Endothelial cell of umbilical vein (primary cell): Measurements from ENCODE around the gene IRS4. TPM values are rescaled to one million over a fixed set of nuclear protein-coding genes. Genes with fewer than 3 reads are reported as not detected.

ENCODE experiments used
- BruUV-seq: library from RNA; stranded (reverse); fragments of 400-500 nt; replicated peaks from 2 replicates; lab custom pipeline; 2021; lab: Mats Ljungman, UMichigan
- CTCF ChIA-PET: fragments of 300-600, 350-600 bp; sonication (Branson Sonifier 250); formaldehyde crosslinking; loops from one replicate; lab custom pipeline; 2021; ENCODE audit warnings: antibody characterized with exemption, inconsistent platforms; lab: Charles Lee
- POLR2A ChIA-PET: fragments of 300-600, 350-600 bp; sonication (Branson Sonifier 250); formaldehyde crosslinking; loops from one replicate; lab custom pipeline; 2021; ENCODE audit warnings: antibody characterized with exemption, inconsistent platforms; lab: Charles Lee
- DNase-seq: peaks from one replicate; pipeline ENCODE4 v3.0.0-alpha.2; 2011; ENCODE audit warnings: low read depth, low spot score
- FAIRE-seq: peaks from 2 replicates; lab custom pipeline; 2011; peaks lifted over from hg19 to GRCh38; lab: Jason Lieb, UNC
- H2AFZ ChIP-seq: 2 replicates; pipeline ENCODE4 v1.6.0; 2012; ENCODE audit warnings: low read depth, low read length, control low read depth, inconsistent platforms
- H3K27ac ChIP-seq: 2 replicates; pipeline ENCODE4 v1.5.1; 2011; ENCODE audit warnings: low read depth, mild to moderate bottlenecking, control low read depth, low read length, moderate library complexity; ENCODE audit not compliant: insufficient read depth
- H3K27me3 ChIP-seq, 2 experiments: 2 replicates each; pipeline versions ENCODE4 v1.6.0 to v1.6.1; 2011; ENCODE audit warnings: low read length in 2 of 2, mixed read lengths in 1 of 2; ENCODE audit not compliant: control insufficient read depth in 2 of 2, insufficient read depth in 2 of 2
- H3K36me3 ChIP-seq, 2 experiments: 2 replicates in 1 of 2; 3 replicates in 1 of 2; pipeline ENCODE4 v1.5.1; 2011; ENCODE audit warnings: low read length in 2 of 2, mild to moderate bottlenecking in 1 of 2, moderate library complexity in 1 of 2; ENCODE audit not compliant: control insufficient read depth in 2 of 2, insufficient read depth in 2 of 2; ENCODE audit errors: extremely low read depth in 1 of 2
- H3K4me1 ChIP-seq: 3 replicates; pipeline ENCODE4 v1.5.1; 2011; ENCODE audit warnings: mild to moderate bottlenecking, low read length; ENCODE audit not compliant: control insufficient read depth, insufficient read depth; ENCODE audit errors: extremely low read depth
- H3K4me2 ChIP-seq: 2 replicates; pipeline ENCODE4 v1.6.1; 2011; ENCODE audit warnings: low read length, control low read depth, mixed read lengths; ENCODE audit not compliant: insufficient read depth
- H3K4me3 ChIP-seq, 3 experiments: fragments of 200-600 bp in 1 of 3; sonication (generic), shearing (Covaris generic) in 1 of 3; replicated peaks in 1 of 3; 2 replicates each; pipeline ENCODE4 v1.5.1; 2011 to 2016; ENCODE audit warnings: control low read depth in 3 of 3, low read length in 3 of 3, mild to moderate bottlenecking in 2 of 3, inconsistent platforms in 1 of 3, low read depth in 1 of 3, moderate library complexity in 1 of 3; ENCODE audit not compliant: insufficient read depth in 1 of 3
- H3K79me2 ChIP-seq: 2 replicates; pipeline ENCODE4 v1.6.0; 2012; ENCODE audit warnings: low read length, inconsistent platforms; ENCODE audit not compliant: control insufficient read depth, insufficient read depth
- H3K9ac ChIP-seq: replicated peaks from 2 replicates; pipeline ENCODE3; 2011; ENCODE audit warnings: low read length, control low read depth; ENCODE audit not compliant: insufficient read depth; ENCODE audit errors: extremely low read depth
- H3K9me1 ChIP-seq: replicated peaks from 3 replicates; pipeline ENCODE4 v1.6.0; 2011; ENCODE audit warnings: mild to moderate bottlenecking, low read length; ENCODE audit not compliant: control insufficient read depth, insufficient read depth; ENCODE audit errors: extremely low read depth
- H3K9me3 ChIP-seq: replicated peaks from 2 replicates; pipeline ENCODE4 v1.5.1; 2012; ENCODE audit warnings: low read length, inconsistent platforms; ENCODE audit not compliant: control insufficient read depth, insufficient read depth
- H4K20me1 ChIP-seq: replicated peaks from 2 replicates; pipeline ENCODE3; 2011; ENCODE audit warnings: mild to moderate bottlenecking, low read length; ENCODE audit not compliant: control insufficient read depth, insufficient read depth; ENCODE audit errors: extremely low read depth
- EZH2 ChIP-seq: IDR thresholded peaks from 2 replicates; pipeline ENCODE4 v1.6.1; 2012; ENCODE audit warnings: borderline replicate concordance, low read depth, mild to moderate bottlenecking, moderate library complexity, low read length, inconsistent platforms; ENCODE audit not compliant: severe bottlenecking
- GATA2 ChIP-seq: IDR thresholded peaks from 2 replicates; pipeline ENCODE4 v1.7.0; 2011; ENCODE audit warnings: low read depth, mild to moderate bottlenecking, moderate library complexity, mixed read lengths, low read length; ENCODE audit not compliant: insufficient read length, insufficient read depth
- JUN ChIP-seq: IDR thresholded peaks from 2 replicates; pipeline ENCODE4 v1.6.1; 2011; ENCODE audit warnings: borderline replicate concordance, low read depth; ENCODE audit not compliant: insufficient read length, insufficient read depth
- POLR2AphosphoS5 ChIP-seq: IDR thresholded peaks from 2 replicates; pipeline ENCODE4 v1.6.1; 2012; ENCODE audit warnings: low read depth, mild to moderate bottlenecking, control low read depth, low read length, moderate library complexity; ENCODE audit not compliant: insufficient read depth
- dilution Hi-C: fragments of 300-500 bp; cut with MboI; formaldehyde crosslinking; loops from one replicate; pipeline ENCODE4 v1.15.0; 2019; ENCODE audit warnings: low sequenced_read_pairs; ENCODE audit not compliant: extremely low pct_ligation_motif_present
- intact Hi-C: fragments of 100-400 bp; cut with micrococcal nuclease; formaldehyde crosslinking; loops from one replicate; pipeline ENCODE4 v1.10.0; 2022
- polyA plus RNA-seq, 4 experiments: library from polyadenylated mRNA; depleted of rRNA in 3 of 4; stranded (reverse) in 3 of 4; unstranded in 1 of 4; fragments of >200 nt; gene quantifications; 2 replicates each; pipeline versions ENCODE4 v1.2.1 to v1.2.3, GENCODE V29; 2011 to 2012; ENCODE audit warnings: missing spikeins in 1 of 4
- total RNA-seq: library from RNA; stranded (reverse); gene quantifications from 2 replicates; pipeline ENCODE4 v1.2.3, GENCODE V29; 2021
- TF ChIP-seq, protein P1 (sequence below): IDR thresholded peaks from 2 replicates; pipeline ENCODE4 v1.6.1; 2011; ENCODE audit not compliant: insufficient read depth, insufficient read length
- TF ChIP-seq, protein P2 (sequence below), 2 donors: IDR thresholded peaks; 1 replicate in 1 of 2; 2 replicates in 1 of 2; pipeline ENCODE4 v1.5.1; 2011; ENCODE audit warnings: low read length in 2 of 2, mild to moderate bottlenecking in 2 of 2, moderate library complexity in 2 of 2, control low read depth in 1 of 2, inconsistent platforms in 1 of 2, low read depth in 1 of 2; ENCODE audit not compliant: insufficient read depth in 1 of 2; ENCODE audit errors: extremely low read depth in 1 of 2

IRS4 gene
- total and polyA plus RNA-seq, 2 donors (not counting 3 experiments of a cell fraction or from before 2014, with no cell fraction given) = 0.03 TPM; not detected in 1

DNA sequence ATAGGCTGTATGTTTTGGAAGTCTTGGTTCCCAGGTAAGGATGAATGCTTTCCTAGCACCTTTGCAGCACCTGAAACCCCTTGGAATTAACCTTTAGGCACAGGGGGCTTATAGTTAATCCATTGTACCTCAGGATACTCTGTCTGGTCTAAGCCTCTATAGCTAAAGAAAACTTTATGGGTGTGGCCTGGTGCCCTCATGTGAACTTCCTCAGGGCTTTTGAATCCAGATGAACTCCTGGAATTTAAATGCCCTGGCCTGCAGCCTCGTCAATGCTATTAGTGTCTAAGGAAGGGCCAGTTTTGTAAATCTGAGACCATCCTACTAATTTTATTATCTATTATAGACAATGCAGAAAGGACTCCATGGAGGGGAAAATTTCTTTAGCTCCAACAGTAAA is 33.8 kb downstream of the IRS4 start:
- dilution Hi-C loops = no loop called here
- no TSS peak for BruUV-seq

More for the DNA sequence above, 33.8 kb downstream of the IRS4 start:
- H3K36me3 ChIP-seq = no peaks in the 10 kb centered on the region
- DNase-seq = no peak
- no peak overlapping the region for H2AFZ ChIP-seq
- no peak overlapping the region for H3K9ac ChIP-seq
- intact Hi-C loops = no loop called here
- H3K79me2 ChIP-seq = no peaks in the 10 kb centered on the region
- H3K4me3 ChIP-seq = no peak overlapping the region
- H3K4me2 ChIP-seq = no peak overlapping the region
- no peaks in the 10 kb centered on the region for H3K9me1 ChIP-seq
- no peak for FAIRE-seq
- CTCF ChIA-PET = interaction anchor here (1.0 to 7.7 kb wide), 3 partner anchors 11 to 773 kb away, joined by 3 to 250 read pairs (median 3); no protein-coding TSS in a partner anchor
- TF ChIP-seq, protein P1, sequence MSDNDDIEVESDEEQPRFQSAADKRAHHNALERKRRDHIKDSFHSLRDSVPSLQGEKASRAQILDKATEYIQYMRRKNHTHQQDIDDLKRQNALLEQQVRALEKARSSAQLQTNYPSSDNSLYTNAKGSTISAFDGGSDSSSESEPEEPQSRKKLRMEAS = no peak
- TF ChIP-seq, protein P2, sequence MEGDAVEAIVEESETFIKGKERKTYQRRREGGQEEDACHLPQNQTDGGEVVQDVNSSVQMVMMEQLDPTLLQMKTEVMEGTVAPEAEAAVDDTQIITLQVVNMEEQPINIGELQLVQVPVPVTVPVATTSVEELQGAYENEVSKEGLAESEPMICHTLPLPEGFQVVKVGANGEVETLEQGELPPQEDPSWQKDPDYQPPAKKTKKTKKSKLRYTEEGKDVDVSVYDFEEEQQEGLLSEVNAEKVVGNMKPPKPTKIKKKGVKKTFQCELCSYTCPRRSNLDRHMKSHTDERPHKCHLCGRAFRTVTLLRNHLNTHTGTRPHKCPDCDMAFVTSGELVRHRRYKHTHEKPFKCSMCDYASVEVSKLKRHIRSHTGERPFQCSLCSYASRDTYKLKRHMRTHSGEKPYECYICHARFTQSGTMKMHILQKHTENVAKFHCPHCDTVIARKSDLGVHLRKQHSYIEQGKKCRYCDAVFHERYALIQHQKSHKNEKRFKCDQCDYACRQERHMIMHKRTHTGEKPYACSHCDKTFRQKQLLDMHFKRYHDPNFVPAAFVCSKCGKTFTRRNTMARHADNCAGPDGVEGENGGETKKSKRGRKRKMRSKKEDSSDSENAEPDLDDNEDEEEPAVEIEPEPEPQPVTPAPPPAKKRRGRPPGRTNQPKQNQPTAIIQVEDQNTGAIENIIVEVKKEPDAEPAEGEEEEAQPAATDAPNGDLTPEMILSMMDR (IDR thresholded peaks at IDR 0.05; ENCODE audit: extremely low read depth in 1 of 2, insufficient read depth in 1 of 2, low read depth in 1 of 2, low read length in 2 of 2) = no peak
- TF ChIP-seq GATA2 = no peak
- TF ChIP-seq JUN = no peak
- TF ChIP-seq POLR2AphosphoS5 = no peak
- TF ChIP-seq EZH2 = no peak
- H4K20me1 ChIP-seq = no peaks in the 10 kb centered on the region
- H3K9me3 ChIP-seq = no peaks in the 10 kb centered on the region
- no peaks in the 10 kb centered on the region for H3K27me3 ChIP-seq
- no peaks in the 10 kb centered on the region for H3K4me1 ChIP-seq
- POLR2A ChIA-PET = no interaction called here
- no peak overlapping the region for H3K27ac ChIP-seq
